HG03342 (cell line): Measurements from ENCODE around the gene EFNA5.
A peak's percentile ranks its signal among the peaks of the same experiment; 100 is the strongest.
"Not testable (repeated sequence)": the region's sequence is repeated elsewhere in the genome, so short reads cannot be mapped to it uniquely, and the experiment has no call there.

Experiments
- ATAC-seq: cut with Tn5 transposase; IDR thresholded peaks from one replicate; pipeline ENCODE4 v1.9.1; 2021; ENCODE audit warnings: mild to moderate bottlenecking, moderate library complexity; ENCODE audit not compliant: unreplicated experiment

Gene EFNA5

GRCh38 chr5:107466233-107466769 is 204.4 kb downstream of the EFNA5 start:
- no peak for ATAC-seq

DNA sequence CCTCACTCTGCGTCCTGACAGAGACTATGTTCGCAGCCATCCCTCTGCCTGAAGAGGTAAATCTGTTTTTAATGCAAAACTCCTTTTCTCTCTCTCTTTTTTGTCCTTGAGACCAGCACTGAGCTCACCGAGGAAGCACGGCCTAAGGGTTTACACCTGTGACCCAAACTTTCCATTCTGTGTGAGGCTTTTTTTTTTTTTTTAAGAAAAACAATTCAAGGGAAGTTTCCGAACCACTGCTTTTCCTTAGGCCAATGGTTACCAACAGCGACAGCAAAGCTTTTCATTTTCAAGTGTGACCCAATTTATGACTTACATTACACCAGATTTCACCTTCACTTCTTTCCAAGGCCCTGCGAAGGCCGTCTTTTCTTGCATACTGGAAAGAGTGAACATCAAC is 205.9 kb downstream of the EFNA5 start:
- peak; percentile 8 for ATAC-seq

DNA sequence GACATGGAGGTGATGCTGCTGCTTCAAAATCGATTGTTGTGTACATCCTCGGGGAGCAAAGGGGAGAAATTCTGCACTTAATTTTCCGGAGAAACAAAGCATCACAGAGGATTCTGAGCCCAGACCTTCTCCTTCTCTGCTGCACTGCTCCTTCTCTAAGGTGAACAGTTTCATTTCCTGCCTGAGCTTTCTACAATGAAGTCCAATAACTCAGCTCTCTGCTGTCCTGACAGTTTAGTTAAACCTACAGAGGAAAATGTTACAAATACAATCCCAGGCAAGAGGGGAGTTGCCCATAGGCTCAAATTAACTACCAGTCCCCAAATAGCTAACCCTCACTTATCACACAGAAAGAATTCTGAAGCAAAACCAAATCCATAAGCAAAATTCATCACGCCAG is 206.3 kb downstream of the EFNA5 start:
- peak; percentile 46 for ATAC-seq

GRCh38 chr5:107463731-107464130 is 207.0 kb downstream of the EFNA5 start:
- ATAC-seq = no peak

DNA sequence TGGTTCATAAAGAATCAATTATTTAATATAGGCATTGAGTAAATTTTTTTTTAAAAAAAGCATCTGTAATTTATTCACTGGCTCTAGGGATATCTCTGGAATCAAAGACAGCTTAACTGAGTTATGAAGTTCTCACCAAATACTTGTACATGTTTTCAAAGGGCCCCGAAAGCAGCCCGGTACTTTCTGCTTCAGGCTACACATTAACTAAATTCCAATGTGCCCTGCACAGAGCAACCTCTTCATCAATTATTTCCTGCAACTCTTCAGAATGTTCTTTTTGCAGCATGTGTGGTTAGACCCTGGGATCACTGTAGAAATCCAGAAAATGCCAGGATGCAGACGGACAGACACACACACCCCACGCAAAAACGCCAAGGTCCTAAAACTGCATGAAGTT is 209.0 kb downstream of the EFNA5 start:
- ATAC-seq = no peak

- no peak for ATAC-seq
Measured at GRCh38 chr5:107460789-107461188, 209.9 kb downstream of the EFNA5 start.

GRCh38 chr5:107459605-107460004 is 211.1 kb downstream of the EFNA5 start:
- no peak for ATAC-seq

- ATAC-seq = no peak
Measured at GRCh38 chr5:107458322-107458721, 212.4 kb downstream of the EFNA5 start.

GRCh38 chr5:107457881-107458280 is 212.9 kb downstream of the EFNA5 start:
- ATAC-seq = no peak

DNA sequence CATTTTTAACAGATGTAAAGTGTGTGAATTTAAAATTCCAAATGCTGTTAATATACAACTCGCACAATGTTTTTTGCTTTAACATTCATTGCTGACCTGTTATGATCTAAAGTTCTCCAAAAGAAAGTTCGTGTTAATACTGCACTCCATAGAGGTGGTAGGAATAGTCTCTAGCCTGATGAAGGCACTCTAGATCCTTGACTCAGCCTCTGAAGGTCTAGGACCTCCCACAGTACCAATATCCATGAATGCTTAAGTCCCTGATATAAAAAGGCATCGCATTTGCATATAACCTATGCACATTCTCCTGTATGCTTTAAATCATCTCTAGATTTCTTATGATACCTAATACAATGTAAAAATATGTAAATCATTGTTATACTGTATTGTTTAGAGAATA is 213.6 kb downstream of the EFNA5 start:
- no peak for ATAC-seq

GRCh38 chr5:107456281-107456715 is 214.4 kb downstream of the EFNA5 start:
- ATAC-seq = peak; percentile 55

DNA sequence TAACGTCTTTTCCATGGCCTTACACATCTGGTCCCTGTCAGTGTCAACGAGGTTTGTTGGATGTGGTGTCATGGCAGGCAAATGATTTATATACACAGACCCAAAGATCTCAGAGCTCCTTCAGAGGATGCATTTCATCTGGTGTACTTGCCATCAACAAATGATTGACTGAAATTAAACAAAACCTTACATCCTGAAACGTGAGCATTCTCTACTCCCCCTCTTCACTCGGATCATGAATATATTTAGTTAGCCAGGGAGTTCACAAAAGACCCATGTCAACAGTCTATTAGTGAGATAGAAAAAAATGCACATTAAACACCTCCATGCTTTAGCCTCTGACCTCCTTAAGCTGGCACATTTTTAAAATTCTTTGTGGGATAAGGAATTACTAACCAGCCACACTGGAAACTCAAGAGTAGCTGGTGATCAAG is 215.6 kb downstream of the EFNA5 start:
- ATAC-seq = no peak

DNA sequence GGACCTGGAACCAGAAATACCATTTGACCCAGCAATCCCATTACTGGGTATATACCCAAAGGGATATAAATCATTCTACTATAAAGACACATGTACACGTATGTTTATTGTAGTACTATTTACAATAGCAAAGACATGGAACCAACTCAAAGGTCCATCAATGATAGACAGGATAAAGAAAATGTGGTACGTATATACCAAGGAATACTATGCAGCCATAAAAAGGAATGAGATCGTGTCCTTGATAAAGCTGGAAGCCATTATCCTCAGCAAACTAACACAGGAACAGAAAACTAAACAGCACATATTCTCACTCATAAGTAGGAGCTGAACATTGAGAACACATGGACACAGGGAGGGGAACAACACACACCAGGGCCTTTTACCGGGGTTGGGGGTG is 218.9 kb downstream of the EFNA5 start:
- ATAC-seq = not testable (repeated sequence)

DNA sequence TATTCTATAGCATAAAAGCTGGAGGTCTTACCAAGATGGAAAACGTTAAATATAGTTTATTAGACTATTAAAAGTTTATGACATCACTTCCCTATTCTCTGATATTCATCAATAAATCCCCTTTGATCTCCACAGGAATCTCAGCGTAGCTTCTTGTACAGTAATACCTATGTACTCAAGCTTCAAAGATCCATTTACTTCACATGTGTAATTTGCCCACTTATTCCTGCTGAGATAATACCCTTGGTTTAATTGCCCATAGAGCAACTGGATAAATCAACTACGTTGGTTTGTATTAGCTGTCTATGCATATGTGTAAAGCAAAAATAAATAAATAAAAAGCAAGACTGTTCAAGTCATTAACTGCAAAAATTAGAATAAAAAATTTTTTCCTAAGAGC is 219.7 kb downstream of the EFNA5 start:
- no peak for ATAC-seq

- ATAC-seq = no peak
Measured at GRCh38 chr5:107450531-107450930, 220.2 kb downstream of the EFNA5 start.

DNA sequence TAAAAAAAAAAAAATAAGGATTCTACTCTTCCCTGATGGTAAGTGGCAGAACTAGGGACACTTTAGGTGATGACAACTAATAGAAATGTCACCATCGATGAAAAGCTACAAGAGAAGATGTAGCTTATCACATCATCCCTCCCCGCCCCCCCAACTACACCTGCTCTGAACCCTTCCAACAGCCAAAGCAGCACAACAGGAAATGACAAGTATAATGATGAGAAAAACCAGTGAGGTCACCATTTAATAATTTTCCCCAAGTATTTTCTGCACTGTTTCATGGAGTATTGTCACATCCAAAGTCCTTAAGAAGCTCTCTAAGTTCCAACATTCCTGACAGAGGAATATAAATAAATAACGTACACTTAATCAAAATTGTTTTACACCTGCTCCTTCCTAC is 221.4 kb downstream of the EFNA5 start:
- ATAC-seq = no peak

DNA sequence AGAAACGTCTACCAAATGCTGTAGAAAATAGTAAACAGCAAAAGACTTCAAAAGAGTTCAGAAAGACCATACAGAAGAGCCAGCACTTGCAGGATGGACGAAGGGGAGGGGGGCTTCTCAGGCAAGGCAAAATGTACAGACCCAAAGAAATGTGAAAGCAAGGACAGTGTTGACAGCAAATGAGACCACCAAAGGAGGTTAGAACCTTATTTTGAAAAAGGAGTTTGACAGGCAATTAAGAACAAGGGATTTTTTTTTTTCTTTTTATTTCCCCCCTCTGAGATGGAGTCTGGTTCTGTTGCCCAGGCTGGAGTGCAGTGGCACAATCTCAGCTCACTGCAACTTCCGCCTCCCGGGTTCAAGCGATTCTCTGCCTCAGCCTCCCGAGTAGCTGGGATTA is 223.2 kb downstream of the EFNA5 start:
- ATAC-seq = no peak

DNA sequence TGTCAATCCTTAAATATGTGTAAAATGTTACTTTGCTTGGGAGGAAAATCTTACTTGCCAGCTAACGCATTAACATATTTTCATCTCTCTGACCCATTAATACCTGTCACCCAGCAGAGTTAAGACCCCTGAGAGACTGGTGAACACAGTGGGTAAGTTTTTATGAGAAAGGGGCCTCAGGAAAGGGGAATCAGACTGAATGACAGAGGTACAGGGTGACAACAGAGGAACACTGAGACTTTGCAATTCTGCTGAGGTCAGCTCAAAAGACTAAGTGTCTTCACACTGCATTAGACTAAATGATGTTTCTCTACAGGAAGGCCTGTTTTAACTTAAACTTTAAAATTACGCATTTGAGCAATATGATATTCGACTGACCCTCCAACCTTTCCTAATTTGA is 223.8 kb downstream of the EFNA5 start:
- no peak for ATAC-seq

DNA sequence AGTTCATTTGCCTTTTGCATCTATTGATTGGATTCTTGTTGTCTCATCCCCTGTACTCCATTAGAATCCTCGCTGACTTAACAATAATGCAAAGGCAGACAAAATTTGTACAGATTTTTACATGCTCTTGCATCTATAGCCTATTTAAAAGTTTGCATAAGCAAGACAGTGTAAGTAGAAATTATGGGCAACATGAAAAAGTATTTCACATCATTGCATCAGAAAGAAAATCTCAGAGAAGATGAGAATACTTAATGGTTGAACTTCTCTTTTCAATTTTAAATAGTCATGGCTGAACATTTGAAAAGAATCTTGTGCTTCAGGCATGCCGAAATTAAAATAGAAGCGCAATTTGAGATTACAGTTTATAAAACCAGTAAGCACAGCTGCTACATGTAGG is 226.4 kb downstream of the EFNA5 start:
- ATAC-seq = no peak

- no peak for ATAC-seq
Measured at GRCh38 chr5:107443897-107444296, 226.8 kb downstream of the EFNA5 start.

DNA sequence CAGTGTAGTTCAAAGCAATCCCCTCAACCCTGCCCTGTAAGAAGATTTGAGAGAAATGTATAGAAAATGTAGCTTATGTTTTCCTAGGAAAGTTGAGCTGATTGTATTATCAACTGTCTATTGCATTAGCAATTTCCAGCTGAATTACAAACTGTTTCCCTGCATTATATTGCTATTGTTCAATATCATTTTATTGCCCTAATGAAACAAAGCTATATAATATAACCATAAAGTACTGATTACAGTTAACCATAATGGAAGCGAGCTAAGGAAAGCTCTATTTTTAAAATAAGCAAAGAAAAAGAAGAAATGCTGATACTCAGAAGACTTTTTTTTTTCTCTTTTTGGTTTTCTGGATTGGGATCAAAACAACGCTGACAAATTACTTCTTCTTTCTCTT is 228.3 kb downstream of the EFNA5 start:
- ATAC-seq = no peak

DNA sequence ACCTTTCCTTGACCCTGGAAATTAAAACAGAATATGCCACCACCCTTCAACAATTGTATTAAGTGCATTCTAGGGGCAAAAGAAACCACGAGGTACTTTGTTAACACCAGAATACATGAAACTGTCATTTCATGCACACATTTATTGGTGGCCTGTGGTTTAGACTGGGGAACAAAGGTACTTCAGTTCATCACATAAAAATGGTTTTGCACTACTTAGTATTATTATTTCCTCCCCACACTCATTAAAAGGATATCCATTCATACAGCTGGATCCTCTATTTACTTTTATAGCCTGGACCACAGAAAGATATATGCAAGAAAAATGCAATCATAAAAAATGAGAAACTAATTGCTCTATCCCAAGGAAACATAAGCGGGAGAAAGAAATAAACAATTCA is 230.9 kb downstream of the EFNA5 start:
- ATAC-seq = no peak

- no peak for ATAC-seq
Measured at GRCh38 chr5:107437986-107438510, 232.7 kb downstream of the EFNA5 start.
